Uterus (tissue), 2 donors: ENCODE measurements around the gene SH3PXD2B.

Experiments
- POLR2A ChIP-seq, 2 donors: fragments of 450-650 bp; IDR thresholded peaks; one replicate each; pipeline ENCODE4 v1.6.1; 2016; ENCODE audit warnings: antibody characterized with exemption in 2 of 2, mild to moderate bottlenecking in 1 of 2, moderate library complexity in 1 of 2
- TF ChIP-seq, protein P1 (sequence below), 4 experiments: fragments of 200-600 bp in 2 of 4; fragments of 450-650 bp in 2 of 4; sonication (generic) in 2 of 4; IDR thresholded peaks; one replicate each; pipeline ENCODE4 v1.5.1; 2016 to 2019; ENCODE audit warnings: antibody characterized with exemption in 4 of 4, mild to moderate bottlenecking in 2 of 4, moderate library complexity in 1 of 4

DNA sequence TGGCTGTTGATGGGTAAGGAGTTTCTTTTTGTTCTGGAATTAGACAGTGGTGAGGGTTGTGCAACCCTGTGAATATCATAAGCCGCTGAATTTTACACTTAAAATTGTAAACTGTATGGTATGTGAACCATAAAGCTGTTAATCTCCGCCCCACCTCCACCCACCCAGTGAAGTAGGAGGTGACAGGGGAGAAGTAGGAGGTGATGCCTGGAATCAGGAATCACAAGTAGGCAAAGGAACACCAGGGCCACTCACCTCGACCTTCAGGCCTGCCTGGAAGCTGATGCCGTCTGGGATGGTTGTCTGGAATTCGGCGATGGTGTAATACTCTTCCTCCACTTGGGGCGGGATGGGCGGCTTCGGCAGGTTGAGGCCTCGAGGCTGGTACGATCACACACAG, 108.4 kb downstream of the SH3PXD2B start:
- no peak for TF ChIP-seq POLR2A (IDR thresholded peaks at IDR 0.05)
- TF ChIP-seq, protein P1, sequence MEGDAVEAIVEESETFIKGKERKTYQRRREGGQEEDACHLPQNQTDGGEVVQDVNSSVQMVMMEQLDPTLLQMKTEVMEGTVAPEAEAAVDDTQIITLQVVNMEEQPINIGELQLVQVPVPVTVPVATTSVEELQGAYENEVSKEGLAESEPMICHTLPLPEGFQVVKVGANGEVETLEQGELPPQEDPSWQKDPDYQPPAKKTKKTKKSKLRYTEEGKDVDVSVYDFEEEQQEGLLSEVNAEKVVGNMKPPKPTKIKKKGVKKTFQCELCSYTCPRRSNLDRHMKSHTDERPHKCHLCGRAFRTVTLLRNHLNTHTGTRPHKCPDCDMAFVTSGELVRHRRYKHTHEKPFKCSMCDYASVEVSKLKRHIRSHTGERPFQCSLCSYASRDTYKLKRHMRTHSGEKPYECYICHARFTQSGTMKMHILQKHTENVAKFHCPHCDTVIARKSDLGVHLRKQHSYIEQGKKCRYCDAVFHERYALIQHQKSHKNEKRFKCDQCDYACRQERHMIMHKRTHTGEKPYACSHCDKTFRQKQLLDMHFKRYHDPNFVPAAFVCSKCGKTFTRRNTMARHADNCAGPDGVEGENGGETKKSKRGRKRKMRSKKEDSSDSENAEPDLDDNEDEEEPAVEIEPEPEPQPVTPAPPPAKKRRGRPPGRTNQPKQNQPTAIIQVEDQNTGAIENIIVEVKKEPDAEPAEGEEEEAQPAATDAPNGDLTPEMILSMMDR (IDR thresholded peaks at IDR 0.05), result no peak
